HG02763 (cell line): ENCODE measurements around the gene MOB1A.
"Not testable (repeated sequence)": the region's sequence is repeated elsewhere in the genome, so short reads cannot be mapped to it uniquely, and the experiment has no call there.

Experiments
- ATAC-seq: cut with Tn5 transposase; IDR thresholded peaks from one replicate; pipeline ENCODE4 v1.9.1; 2021; ENCODE audit warnings: mild to moderate bottlenecking, moderate library complexity; ENCODE audit not compliant: unreplicated experiment

MOB1A gene

DNA sequence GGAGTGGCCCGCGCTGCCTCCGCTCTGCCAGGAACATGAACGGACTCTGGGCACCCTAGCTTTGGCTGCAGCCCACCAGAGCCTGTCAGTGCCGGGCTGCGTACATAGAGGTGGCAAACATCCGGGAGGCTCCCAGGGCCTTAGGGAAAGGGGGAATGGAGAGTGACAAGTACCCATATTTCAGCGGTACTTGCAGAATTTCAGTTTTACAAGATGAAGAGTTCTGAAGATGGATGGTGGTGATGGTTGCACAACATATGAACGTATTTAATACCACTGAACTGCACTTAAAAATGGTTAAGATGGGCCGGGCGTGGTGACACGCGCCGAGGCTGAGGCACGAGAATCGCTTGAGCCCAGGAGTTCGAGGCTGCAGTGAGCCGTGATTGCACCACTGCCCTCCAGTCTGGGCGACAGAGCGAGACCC is 20.6 kb upstream of the MOB1A start:
- no peak for ATAC-seq

DNA sequence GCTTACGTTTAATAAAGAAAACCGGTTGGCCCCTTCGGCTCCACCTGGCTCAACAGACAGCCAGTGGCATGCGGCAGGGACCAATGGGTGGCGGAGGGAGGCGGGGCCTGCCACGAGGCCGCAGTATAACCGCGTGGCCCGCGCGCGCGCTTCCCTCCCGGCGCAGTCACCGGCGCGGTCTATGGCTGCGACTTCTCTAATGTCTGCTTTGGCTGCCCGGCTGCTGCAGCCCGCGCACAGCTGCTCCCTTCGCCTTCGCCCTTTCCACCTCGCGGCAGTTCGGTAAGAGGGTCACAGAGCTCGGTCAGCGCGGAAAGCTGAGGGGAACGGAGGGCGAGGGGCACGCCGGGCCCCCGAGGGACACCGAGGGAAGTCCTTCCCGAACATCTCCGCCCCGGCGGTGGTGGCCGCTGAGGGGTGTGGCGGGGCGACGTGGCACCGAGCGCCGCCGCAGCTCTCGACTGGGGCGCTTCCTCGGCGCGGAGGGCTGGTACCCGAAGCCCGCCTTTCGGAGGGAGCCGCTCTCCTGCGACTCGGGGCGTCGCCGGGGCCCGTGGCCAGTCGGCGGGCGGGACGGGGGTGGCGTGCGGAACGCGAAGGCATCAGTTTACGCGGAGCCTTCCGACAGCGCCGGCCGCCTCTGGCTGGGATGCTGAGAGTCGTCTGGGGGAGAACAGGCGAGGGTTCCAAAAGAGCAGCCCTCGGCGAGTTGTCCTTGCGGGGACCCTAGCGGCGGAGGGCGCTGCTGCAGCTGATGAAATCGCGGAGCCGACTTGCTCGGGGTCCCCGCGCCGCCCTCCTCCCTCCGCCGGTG is 20.0 kb upstream of the MOB1A start, which contains the start of gene MTHFD2:
TSS of gene MTHFD2 (plus strand) at position 155 of the 814 bp plus-strand sequence. CDS start at position 182, 27 bp downstream.
- ATAC-seq = peak; percentile 85

DNA sequence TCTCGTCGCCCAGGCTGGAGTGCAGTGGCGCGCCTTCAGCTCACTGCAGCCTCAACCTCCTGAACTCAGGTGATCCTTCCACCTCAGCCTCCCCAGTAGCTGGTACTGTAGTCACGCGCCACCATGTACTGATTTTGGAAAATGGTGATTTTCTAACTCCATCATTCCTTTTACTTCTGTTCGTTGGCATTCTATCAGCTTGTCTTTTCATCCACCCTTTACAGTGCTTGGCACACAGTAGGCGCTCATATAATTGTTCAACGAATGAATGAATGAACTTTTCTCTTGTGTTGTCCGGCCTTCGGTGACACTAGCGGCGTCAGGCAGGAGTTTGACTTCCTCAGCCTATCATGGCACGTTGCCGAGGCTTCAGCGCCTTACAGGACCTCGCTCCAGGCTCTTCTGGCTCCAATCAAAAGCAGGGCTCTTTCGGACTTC is 19.4 kb upstream of the MOB1A start:
- ATAC-seq = no peak

DNA sequence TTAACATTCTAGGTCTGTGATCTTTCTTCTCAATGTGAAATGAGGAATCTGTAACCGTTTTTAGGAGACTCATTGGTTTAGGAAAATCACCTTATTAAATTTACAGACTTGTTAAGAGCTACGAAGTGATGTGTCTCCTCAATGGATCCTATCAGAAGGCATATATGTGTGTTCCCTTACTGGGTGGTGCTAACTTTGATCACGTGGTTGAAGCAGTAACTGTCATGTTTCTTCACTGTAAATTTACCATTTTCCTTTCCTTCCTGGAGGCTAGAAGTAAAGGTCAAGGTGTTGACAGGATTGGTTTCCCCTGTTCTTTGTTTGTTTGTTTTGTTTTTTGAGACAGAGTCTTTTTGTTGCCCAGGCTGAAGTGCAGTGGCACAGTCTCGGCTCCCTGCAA is 18.4 kb upstream of the MOB1A start:
- ATAC-seq = no peak

DNA sequence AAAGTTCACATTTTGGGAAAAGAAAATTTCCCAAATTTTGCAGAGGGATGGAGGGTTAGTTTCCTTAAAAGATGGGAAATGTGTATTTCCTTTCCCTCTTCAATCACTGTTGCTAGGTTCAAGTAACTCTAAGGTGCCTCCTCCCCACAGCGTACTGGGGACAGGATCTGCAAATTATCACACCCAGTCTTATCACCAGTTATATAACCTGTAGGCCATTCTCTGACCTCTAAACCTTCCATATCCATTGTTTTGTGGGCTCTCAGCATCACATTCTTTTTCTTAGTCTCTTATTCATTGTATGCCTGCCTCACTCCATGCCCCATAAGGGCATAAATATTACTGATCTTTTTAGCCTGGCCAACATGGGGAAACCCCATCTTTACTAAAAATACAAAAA is 16.1 kb upstream of the MOB1A start:
- ATAC-seq = no peak

DNA sequence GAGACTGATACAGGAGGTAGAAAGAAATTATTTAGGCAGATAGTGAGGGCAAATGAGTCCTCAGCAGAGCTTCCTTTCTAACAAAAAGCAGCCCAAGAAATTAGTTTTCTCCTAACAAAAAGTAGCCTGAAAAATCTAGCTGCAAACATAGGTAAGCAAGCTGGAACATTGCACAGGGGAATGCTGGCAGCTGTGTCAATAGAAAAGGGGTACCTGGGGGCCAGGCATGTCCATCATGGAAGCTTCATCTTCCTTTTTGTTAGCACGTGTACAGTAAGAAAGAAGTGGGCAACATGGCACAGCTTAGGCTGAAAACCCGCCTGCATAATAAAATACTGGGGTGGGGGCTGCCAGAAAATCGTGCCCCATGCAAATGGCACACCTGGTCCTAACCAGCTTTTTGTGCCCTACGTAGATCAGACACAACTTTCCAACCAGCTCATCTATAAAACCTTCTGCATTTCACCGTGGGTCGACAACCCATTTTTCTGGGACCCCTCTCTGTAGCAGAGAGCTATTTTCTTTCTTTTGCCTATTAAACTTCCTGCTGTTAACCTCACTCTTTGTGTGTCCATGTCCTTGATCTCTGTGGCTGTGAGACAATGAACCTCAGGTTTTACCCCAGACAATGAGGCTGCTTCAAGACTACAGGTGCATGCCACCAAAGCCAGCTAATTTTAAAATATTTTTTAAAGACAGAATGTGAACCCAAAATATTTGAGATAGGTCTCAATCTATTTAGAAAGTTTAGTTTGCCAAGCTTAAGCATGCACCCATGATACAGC is 13.1 kb upstream of the MOB1A start:
- no peak for ATAC-seq

DNA sequence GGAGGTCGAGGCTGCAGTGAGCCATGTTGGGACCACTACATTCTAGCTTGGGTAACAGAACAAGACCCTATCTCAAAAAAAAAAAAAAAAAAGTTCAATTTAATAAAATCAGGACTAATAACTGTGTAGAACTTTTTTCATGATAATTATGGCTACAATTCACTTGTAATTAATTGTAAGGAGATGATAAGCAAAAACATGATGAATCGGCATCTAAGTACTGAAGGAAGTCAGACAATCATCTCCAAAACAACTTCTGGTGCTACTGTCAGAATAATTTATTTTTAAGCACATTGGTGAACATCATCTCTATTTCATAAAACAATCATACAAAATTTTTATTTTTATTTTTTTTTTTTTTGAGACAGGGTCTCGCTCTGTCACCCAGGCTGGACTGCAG is 10.0 kb upstream of the MOB1A start:
- ATAC-seq = no peak

DNA sequence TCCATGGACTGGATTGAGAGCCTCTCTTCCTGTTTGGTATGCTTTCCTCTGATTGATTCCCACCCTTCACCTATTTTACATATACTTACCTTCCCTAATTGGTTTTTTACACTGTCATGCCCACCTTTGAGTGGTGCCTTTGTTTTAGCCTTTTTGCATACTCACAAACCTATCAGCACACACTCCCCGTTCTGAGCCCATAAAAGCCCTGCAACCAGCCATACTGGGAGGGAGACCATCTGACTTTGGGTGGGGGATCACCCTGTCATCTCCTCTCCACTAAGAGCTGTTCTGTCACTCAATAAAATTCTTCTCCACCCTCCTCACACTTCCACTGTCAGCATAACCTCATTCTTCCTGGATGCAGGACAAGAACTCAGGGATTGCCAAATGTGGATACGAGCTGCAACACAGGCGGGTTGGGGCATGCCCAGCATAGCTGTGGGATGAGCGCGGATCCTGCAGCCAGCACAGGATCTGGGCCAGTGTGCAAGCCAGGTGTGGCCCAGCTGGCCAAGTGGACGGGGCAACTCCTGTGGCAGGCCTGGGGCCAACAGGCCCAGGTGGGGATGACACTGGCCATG is 9.4 kb upstream of the MOB1A start:
- ATAC-seq = no peak

DNA sequence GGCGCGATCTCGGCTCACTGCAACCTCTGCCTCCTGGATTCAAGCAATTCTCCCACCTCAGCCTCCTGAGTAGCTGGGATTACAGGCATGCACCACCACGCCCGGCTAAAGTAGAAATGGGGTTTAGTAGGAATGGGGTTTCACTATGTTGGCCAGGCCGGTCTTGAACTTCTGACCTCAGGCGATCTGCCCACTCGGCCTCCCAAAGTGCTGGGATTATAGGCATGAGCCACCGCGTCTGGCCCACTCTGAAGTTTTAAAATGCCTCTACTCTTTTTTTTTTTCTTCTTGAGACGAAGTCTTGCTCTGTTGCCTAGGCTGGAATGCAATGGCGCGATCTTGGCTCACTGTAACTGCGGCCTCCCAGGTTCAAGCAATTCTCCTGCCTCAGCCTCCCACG is 8.0 kb upstream of the MOB1A start:
- ATAC-seq = not testable (repeated sequence)

DNA sequence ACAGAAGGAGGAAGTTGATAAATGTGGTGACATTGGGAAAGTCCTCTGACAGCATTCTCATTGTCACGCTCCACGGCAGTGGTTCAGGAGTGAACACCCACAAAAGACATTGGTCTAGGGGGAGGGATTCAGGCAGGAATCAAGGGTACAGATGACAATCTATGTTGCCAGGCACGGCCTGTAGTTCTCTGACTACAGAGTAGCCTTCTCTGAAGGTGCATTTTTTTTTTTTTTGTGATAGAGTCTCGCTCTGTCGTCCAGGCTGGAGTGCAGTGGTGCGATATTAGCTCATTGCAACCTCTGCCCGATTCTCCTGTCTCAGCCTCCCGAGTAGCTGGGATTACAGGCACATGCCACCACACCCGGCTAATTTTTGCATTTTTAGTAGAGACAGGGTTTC is 7.4 kb upstream of the MOB1A start:
- ATAC-seq = peak; percentile 55

DNA sequence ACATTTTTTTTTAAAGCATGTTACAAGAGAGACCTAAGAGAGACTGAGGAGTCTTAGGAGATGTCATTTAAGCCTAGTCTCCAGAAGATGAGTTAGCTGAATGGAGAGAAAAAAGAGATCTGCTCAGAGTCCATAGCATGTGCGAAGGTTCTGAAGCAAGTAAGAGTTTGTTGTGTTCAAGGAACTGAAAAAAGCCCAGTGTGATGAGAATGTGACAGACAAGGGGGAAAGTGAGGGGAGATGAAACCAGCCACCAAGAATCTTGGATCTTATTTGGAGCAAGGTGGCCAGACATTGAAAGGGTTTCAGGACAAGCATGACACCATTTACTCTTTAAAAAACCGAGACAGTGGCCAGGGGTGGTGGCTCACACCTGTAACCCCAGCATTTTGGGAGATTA is 5.2 kb upstream of the MOB1A start:
- no peak for ATAC-seq

DNA sequence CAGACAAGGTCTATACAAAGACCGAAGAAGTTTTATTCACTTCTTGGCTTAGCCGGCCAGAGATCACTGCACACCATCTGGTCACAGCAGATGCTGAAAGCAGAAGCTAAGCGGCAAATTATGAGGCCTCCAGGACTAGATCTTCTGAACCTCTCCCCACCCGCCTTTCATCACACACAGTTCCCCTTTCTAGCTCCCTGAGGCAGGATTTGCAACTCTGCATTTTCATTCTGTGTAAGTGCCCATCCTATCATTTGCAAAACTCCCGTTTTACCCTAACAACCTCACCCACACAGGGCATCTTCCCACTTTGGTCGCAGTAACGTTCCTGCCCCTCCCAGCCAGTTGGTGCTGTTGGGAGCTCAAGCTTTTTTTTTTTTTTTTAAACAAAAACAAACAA is 3.1 kb upstream of the MOB1A start:
- ATAC-seq = peak; percentile 33

DNA sequence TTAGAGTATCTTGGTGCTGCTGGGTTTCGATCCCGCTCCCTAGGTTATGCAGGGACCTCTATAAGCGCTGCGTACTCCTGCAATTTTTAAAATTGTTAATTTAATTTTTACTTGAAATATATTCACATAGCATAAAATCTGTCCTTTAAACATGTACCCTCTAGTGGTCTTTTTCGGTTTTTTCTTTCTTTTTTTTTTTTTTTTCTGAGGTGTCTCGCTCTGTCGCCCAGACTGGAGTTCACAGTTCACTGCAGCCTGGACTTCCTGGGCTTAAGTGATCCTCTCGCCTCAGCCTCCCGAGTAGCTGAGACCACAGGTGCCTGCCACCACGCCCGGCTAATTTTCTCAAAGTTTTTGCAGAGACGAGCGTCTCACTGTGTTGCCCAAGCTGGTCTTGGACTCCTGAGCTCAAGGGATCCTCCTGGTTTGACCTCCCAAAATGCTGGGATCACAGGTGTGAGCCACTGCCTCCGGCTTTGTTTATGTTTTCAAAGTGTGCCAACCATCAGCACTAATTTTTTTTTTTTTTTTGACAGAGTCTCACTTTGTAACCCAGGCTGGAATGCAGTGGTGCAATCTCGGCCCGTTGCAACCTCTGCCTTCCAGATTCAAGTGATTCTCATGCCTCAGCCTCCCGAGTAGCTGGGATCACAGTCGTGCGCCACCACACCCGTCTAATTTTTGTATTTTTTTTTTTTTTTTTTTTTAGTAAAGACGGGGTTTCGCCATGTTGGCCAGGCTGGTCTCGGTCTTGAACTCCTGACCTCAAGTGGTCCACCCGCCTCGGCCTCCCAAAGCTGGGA is 585 bp upstream of the MOB1A start:
- no peak for ATAC-seq

DNA sequence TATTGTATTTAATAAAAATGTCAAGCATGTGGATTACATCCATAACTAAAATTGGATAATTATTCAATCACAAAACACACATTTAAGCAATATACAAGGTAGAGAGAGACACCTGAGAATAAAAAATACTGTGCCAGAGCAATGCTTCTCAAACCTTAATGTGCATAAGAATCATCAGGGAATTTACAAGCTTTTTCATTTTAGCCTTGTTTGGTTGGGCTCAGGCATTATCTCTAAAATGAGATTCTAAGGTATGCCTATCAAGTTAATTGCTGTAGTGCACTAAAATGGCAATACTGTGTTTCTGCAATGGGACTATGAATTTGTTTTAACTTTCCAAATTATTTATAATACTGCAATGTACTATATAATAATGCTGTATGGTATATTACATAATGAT is 983 bp downstream of the MOB1A start:
- no peak for ATAC-seq

DNA sequence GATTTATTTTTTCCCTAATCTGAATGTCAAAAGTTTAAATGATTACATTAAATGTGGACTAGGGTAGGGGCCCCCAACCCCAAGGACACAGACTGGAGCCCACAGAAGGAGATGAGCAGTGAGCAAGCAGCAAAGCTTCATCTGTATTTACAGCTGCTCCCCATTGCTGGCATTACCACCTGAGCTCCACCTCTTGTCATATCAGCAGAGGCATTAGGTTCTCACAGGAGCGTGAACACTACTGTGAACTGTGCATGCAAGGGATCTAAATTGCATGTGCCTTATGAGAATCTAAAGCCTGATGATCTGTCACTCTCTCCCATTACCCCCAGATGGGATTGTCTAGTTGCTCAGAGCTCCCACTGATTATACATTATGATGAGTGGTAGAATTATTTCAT is 3.8 kb downstream of the MOB1A start:
- ATAC-seq = no peak

DNA sequence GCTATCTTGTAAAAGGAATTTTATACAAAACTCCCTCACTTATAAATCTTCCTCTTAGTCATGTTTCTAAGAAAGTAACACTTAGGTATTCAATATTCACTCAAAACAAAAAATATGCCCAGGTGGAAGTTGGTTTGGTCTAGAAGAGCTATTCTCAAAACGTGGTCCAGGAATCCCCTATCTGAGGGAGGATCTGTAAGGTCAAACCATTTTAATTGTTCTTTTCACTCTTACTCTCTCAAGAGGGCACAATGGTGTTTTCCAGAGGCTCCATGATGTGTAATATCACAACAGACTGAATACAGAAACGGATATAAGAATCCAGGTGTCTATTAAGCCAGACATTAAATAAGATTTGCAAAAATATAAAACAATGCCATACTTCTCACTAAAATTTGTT is 9.9 kb downstream of the MOB1A start:
- no peak for ATAC-seq

DNA sequence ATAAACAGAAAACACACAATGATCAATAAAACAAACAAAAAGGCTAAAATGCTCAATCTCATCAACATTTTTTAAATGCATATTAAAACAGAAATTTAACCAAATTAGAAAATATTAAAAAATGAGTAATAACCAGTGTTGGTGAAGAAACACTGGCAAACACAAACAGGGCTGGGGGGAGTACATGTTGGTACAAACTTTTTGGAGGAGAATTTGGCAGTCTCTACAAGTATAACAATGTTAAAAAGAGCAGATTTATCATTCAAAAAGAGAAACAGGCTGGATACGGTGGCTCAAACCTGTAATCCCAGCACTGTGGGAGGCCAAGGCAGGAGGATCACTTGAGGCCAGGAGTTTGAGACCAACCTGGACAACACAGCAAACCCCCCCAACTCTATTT is 13.9 kb downstream of the MOB1A start:
- ATAC-seq = no peak

DNA sequence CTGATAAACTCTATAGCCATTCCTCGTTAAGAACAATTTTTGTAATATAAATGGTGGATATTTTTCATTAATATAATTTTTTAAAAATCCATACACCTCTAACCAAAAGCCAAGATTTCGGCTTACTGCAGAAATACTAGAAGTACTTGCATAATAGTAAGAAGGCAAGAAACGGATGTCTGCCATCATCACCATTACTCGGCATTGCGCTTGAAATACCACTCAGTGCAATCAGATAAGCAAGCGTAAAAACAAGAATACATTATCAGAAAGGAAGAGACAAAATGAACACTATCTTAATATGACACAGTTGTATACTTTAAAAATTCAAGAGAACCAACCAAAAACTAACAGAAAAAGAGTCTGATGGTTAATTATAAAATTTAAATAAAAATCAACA is 15.7 kb downstream of the MOB1A start:
- ATAC-seq = no peak

DNA sequence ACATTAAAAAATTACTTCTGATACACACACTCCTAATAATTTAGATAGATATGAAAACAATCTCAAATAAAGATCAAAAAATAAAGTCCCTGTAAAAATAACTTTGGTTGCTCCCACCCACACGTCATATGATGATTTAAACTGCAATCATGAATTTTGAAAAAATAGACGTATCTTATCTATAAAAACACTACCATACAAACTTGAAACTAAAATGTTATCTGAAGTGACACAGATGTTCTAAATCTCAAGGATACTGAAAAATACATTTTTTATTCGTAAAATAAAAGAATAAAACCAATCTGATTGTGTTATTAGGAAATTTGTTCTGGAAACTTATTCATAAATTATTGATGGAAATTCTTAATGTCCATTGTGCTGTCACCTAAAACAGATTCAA is 22.8 kb downstream of the MOB1A start:
- ATAC-seq = no peak

DNA sequence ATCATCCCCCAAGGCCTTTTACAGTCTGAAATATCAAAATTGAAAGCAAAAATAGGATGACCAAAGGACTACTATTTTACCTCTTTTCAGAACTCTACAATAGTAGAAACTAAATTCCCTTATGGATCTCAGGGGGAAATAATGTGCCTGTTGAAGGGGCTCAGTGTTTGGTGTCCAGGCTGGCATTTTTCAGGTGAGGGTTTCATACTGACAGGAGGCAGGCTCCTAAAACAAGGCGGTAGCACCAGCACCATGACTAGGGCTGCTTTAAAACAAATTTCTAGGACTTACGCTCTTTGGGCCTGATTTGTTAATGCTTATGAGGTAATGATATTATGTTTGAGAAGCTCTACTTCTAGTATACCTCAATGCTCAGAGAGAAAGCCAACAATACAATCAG is 25.7 kb downstream of the MOB1A start:
- no peak for ATAC-seq
